MV-4-11 (cell line): ENCODE data around the gene PCDH9.
A peak's percentile ranks its signal among the peaks of the same experiment; 100 is the strongest.
"Not testable (repeated sequence)": the region's sequence is repeated elsewhere in the genome, so short reads cannot be mapped to it uniquely, and the experiment has no call there.

Experiments
- DNase-seq: peaks from one replicate; lab custom pipeline; 2025; lab: John Stamatoyannopoulos, UW

PCDH9 gene

GRCh38 chr13:66659701-66660467 is 570.3 kb downstream of the PCDH9 start:
- no peak for DNase-seq

- DNase-seq = no peak
Observed at GRCh38 chr13:66659286-66659685, 570.9 kb downstream of the PCDH9 start.

- no peak for DNase-seq
Observed at GRCh38 chr13:66657165-66657881, 572.8 kb downstream of the PCDH9 start.

GRCh38 chr13:66655847-66656454 is 574.2 kb downstream of the PCDH9 start:
- DNase-seq = no peak

DNA sequence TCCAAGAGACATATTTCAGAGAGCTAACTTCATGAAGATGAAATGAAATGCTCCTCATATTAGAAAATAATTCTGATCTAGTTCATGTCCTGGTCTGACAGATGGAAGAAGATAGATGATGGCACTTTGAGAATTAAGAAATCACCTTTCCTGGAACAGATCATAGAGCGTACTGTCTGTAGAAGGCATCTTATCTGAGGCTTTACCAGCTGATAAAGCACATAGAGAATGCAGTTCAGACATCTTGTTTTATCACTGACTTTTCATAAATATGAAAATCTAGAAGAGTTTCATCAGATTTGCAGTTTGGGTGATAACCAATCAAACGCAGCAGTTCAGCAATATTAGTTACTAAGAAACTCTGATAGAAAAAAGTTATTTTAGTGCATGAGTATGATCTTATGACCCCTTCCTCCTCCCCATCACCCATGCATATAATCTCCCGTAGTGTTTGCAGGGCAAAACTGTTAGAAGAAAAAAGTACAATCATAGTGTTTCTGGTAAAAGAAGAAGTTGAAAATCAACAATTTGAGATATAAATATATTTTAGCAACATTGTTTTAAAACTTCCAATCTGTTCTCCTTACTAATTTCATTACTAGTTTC is 585.2 kb downstream of the PCDH9 start:
- no peak for DNase-seq

- DNase-seq = no peak
Observed at GRCh38 chr13:66640231-66640630, 589.9 kb downstream of the PCDH9 start.

- DNase-seq = no peak
Observed at GRCh38 chr13:66639044-66639443, 591.1 kb downstream of the PCDH9 start.

- no peak for DNase-seq
Observed at GRCh38 chr13:66635526-66635925, 594.6 kb downstream of the PCDH9 start.

DNA sequence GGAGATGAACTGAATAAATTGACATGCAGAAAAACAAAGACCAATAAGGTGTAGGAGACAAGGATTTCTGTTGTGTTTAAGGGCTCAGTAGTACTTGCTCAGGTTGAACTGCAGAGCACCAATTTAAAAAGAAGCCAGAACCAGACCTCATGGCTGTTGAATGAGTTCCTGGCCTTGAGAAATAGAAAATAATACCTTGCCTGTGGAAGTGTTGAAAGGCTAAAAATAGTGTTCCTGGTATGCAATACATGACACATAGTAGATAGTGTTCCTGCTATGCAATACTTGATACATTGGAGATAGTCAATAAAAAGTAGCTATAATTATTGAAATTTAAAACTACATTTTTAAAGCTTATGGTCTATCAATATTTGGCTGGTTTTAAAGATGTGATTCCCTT is 595.8 kb downstream of the PCDH9 start:
- DNase-seq = no peak

GRCh38 chr13:66627512-66627911 is 602.6 kb downstream of the PCDH9 start:
- no peak for DNase-seq

DNA sequence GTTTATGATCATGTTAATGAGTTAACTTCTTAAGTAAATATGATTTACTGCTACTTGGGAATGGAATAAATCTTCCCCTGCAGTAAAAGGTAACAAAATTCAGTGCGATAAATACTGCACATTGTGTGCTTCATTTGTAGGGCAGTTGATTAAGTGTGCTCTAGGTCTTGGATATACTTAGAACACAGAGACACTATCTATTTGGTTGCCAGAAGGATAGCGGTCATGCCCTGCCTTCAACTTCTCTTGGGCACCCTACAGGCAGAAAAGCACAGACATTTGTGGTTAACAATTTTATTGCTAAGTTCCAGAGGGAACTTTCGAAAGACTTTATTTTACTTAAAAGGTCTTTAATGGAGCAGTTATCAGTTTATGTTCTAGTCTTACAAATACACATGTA is 605.8 kb downstream of the PCDH9 start:
- DNase-seq = peak; percentile 25

- no peak for DNase-seq
Observed at GRCh38 chr13:66623129-66623820, 606.9 kb downstream of the PCDH9 start.

DNA sequence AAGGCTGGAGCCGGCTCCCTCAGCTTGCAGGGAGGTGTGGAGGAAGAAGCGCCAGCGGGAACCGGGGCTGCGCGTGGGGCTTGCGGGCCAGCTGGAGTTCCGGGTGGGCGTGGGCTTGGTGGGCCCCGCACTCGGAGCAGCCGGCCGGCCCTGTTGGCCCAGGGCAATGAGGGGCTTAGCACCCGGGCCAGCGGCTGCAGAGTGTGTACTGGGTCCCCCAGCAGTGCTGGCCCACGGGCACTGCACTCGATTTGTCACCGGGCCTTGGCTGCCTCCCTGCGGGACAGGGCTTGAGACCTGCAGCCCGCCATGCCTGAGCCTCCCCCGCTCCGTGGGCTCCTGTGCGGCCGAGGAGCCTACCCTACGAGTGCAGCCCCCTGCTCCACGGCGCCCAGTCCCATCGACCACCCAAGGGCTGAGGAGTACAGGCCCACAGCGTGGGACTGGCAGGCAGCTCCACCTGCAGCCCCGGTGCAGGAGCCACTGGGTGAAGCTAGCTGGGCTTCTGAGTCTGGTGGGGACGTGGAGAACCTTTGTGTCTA is 608.2 kb downstream of the PCDH9 start:
- not testable (repeated sequence) for DNase-seq

GRCh38 chr13:66618702-66619101 is 611.4 kb downstream of the PCDH9 start:
- DNase-seq = peak; percentile 6

DNA sequence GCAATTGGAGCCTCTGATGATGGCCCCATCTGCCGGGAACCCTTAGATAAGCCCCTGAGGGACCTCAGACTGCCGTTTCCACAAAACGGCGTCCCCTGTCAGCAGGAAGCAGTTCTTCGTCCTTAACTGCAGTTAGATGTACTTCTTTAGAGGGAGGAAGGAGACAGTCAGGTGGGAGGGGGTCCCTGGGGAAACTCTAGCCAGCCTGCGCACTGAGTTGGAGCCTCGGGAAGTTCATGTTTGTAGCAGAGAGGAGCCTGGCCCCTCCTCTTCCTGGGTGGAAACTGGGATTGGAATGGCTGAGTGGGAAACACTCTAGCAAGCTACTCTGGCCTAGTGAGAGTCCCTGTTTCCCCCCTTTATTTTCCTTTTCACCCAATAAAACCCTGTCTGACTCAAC is 612.4 kb downstream of the PCDH9 start:
- DNase-seq = no peak

GRCh38 chr13:66612983-66613382 is 617.2 kb downstream of the PCDH9 start:
- no peak for DNase-seq

- DNase-seq = peak; percentile 88
Observed at GRCh38 chr13:66586489-66586888, 643.6 kb downstream of the PCDH9 start.

GRCh38 chr13:66585669-66586203 is 644.4 kb downstream of the PCDH9 start:
- DNase-seq = no peak

- DNase-seq = no peak
Observed at GRCh38 chr13:66581675-66582074, 648.5 kb downstream of the PCDH9 start.

GRCh38 chr13:66578305-66578704 is 651.8 kb downstream of the PCDH9 start:
- DNase-seq = no peak

GRCh38 chr13:66577358-66577757 is 652.8 kb downstream of the PCDH9 start:
- no peak for DNase-seq

DNA sequence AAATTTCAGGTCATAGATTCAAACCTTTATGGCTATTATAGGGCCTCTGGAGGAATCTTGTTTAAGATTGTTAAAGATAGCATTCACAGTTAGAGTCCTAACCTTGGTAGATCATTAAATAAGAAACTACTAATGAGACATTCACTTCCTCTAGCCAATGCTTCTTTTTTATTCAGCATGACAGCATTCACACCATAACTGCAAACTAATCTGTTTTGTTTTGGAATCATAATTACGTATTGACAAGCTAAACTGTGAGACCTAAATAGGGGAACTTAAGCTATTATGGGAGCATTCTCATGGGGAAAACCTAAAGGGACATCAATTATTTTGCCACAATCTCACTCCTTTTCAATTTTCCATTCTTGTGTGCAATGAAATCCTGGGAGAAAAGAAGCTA is 653.8 kb downstream of the PCDH9 start:
- no peak for DNase-seq
